HG03575 (cell line): ENCODE measurements around the gene UGCG.

Source experiments
- ATAC-seq: cut with Tn5 transposase; IDR thresholded peaks from one replicate; pipeline ENCODE4 v1.9.1; 2021; ENCODE audit not compliant: unreplicated experiment, insufficient number of reproducible peaks, low FRiP score; ENCODE audit errors: extremely low read depth

UGCG gene

DNA sequence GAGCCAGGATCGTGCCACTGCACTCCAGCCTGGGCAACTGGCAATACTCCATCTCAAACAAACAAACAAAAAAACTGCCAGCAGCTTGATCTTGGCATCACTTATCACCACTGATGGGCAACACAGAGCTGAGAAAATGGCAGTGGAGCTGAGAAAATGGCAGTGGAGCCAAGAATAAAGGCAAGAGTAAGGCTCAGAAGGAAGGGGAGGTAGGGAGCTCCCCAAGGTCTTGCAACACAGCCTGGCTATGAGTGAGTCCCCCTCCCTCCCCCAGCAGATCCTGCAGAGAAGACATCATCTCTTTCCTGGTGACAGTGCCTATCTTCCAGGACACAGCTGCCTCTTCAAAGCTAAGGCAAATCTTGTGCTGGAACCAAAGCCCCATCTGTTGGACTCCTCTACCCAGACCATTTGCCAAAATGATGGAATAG lies 70.3 kb downstream of the UGCG start:
- no peak for ATAC-seq

DNA sequence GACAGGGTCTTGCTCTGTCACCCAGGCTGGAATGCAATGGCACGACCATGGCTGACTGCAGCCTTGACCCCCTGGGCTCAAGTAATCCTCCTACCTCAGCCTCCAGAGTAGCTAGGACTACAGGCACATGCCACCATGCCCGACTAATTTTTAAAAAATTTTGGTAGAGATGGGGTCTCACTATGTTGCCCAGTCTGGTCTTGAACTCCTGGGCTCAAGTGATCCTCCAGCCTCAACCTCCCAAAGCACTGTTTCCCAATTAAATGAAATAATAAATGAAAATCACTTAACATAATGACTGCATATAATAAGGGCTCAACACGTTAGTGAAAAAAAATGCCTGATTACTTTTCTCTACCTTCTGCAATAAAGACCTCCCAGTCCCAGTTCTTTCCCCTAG lies 71.0 kb downstream of the UGCG start:
- no peak for ATAC-seq

DNA sequence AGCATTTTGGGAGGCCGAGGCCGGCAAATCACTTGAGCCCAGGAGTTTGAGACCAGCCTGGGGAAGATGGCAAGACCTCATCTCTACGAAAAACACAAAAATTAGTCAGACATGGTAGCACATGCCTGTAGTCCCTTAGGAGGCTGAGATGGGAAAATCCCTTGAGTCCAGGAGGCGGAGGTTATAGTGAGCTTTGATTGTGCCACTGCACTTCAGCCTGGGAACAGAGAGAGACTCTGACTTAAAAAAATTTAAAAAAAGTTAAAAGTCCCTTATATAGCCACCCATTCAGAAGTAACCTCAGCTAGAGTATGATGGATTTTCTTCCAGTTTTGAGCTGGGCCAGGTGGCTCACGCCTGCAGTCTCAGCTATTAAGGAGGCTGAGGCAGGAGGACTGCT lies 72.4 kb downstream of the UGCG start:
- ATAC-seq, result no peak

DNA sequence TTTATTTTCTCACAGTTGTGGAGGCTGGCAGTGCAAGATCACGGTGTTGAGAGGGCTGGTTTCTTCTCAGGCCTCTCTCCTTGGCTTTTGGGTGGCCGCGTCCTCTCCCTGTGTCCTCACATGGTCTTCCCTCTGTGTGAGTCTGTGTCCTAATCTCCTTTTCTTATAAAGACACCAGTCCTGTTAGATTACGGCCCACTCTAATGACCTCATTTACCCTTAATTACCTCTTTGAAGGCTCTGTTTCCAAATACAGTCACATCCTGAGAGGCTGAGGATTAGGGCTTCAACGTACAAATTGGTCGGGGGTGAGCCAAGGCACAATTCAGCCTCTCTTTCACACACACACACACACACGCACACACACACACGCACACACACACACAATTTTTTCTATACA lies 73.0 kb downstream of the UGCG start:
- no peak for ATAC-seq

DNA sequence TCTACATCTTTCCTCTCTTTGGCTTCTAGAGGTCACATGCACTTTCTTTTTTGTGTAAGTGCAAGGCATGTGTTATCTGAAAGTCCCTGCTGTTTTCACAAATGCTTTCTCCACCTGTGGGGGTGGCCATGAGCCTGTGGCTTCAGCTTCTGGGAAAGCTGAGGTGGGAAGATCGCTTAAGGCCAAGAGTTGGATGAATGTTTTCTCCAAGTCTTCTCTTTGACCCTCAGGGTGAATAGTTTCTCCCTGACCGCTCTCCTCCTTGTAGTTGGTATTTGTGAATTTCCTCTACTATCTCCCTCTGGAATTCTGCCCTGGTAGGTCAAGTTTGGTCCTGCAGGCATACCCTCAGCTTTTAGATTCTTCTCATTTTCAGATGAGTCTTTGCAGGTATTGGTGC lies 74.2 kb downstream of the UGCG start:
- no peak for ATAC-seq

DNA sequence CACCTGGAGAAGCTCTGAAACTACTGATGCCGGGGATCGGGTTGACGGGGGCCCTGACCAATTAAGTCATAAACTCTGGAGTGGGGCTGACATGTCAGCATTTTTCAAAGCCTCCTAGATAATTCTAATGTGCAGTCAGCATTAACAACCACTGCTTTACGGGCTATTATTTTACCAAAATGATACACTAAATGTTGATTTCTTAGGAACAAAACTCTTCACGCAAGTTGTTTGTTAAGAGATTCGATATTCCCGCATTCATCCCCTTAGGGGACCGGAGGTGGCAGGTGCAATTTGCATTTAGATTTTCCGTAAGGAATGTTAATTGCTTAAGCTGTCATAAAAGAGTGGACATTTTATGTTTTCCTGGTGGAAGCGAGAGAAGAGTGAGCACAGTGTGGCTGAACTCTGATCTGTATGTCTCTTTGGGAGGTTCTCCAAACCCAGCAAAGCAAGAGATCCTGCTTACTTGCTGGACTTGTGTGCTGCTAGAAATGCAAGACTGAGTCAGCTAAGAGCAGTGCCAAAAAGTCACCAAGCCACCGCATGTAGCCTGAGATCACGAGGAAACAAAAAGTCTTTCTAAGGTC lies 77.6 kb downstream of the UGCG start:
- no peak for ATAC-seq

DNA sequence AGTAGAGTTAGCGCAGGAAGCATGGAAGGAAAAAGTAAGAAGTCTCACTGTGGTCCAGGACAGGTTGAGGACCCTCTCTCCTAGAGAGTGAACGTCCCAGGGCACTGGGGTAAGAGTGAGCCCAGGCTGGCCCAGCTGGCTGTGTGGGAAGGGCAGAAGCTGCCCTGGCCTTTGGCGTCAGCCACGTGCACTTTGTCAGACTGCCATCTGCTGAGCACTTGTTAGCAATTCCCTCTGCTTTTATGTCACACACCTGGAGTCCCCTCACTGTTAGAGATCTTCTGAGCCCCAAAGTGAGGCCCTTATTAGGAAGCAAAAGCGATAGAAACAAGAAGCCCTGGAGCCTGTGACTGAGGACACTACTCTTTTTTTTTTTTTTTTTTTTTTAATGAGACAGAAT lies 79.1 kb downstream of the UGCG start:
- ATAC-seq, result no peak

DNA sequence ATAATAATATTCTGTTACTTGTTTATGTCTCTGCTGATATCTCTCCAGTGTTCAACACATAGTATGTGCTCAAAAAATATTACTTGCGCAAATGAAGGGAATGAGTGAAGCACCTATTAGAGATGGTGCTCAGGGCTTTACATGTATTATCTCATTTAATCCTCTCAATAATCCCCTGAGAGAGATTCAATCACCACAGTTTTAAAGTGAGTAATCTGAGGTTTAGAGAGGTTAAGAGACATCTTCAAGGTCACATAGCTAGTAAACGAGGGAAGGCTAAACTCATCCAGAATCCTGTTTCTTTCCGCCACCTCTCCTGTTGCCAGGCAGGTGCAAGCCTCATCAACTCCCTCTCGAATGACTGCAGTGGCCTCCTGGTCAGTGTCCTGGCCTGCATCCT lies 82.0 kb downstream of the UGCG start:
- ATAC-seq, result no peak

DNA sequence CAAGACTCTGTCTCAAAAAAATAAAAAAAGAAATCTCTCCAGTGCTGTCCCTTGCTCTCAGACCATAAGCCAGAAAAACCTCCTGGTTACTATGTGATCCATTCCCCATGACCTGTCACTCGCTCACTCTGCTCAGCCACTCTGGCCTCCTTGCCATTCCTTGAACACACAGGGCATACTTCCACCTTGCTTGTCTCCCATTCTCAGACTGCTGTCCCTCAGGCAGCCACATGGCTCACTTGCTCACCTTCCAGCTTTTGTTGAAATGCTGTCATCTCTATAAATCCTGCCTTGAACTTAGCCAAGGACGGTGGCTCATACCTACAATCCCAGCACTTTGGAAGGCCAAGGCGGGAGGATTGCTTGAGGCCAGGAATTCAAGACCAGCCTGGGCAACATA lies 82.9 kb downstream of the UGCG start:
- ATAC-seq, result no peak

DNA sequence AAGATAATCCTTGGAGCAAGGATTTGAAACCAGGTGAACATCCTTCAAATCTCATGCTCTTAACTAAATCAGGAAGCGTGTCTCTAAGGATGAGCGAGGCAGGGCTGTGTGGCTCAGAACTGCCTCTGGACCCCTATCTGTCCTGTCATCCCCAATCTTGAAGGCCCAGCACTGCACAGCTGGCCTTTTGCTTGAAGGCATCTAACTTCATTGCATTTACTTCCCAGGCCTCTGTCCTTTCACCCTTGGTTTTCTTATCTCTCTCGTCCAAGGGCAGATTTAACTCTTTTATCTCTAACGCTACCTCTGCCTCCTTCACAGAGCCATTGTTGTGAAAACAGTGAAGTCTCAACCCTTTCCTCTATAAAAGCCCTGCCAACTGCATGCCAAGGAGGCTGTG lies 83.8 kb downstream of the UGCG start:
- no peak for ATAC-seq

DNA sequence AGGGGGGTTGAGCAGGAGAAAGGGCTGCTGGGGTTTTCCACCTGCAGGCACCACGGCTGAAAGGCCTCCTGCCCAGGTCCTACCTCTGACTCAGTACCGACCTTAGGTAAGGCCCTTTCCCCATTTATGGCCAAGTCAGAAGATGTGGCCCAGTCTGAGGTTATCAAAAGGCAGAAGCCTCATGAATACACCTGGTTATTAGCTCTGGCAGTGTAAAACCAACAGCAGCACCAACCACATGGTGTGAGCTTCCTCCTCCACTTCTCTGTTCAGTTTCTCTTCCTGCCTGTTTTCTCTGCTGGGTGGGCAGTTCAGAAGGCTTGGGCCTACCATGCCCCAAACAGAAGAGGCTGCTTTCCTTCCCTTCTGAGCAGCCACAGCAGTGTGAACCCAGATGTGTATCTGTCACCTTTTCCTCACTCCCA lies 86.9 kb downstream of the UGCG start:
- ATAC-seq, result no peak

DNA sequence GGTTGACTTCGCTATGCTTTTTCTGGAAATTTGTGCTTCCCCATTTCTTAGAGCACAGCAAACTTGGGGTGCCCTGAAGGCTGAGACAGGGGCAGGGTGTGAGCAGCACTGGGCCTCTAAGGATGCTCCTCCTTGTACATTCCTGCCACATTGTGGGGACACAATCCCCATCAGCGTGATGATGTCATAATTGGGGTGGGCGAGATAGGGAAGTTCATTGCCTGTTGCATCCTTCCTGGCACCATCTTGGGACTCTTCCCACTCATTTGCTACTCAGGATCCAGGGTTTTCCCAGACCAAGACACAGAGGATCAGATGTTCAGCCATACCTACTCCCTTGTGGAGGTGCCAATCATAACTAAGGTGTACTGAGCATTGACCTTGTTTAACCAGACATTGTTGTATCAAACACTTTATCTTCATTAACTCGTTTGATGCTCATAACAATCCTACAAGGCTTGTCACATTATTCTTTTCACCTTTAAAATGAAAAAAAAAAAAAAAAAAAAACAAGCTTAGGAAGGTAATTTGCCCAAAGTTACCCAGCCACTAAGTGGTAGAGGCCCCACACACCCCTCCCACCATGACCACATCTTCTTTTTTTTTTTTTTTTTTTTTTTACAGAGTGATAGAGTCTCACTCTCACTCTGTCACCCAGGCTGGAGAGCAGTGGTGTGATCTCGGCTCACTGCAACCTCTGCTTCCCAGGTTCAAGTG lies 87.6 kb downstream of the UGCG start:
- ATAC-seq, result no peak
